Parathyroid adenoma (tissue), 2 donors: ENCODE data around the gene WBP2.

Experiments used
- H2AFZ ChIP-seq: fragments of 300-600 bp; sonication (generic); one replicate; pipeline ENCODE4 v1.7.0; 2017; ENCODE audit warnings: antibody characterized with exemption, mild to moderate bottlenecking
- H3K27ac ChIP-seq: fragments of 300-600 bp; sonication (generic); one replicate; pipeline ENCODE4 v1.7.0; 2017
- H3K27me3 ChIP-seq: fragments of 300-600 bp; sonication (generic); one replicate; pipeline ENCODE4 v1.7.0; 2017; ENCODE audit warnings: low read length; ENCODE audit not compliant: control insufficient read depth, insufficient read depth
- H3K36me3 ChIP-seq: fragments of 300-600 bp; sonication (generic); one replicate; pipeline ENCODE4 v1.7.0; 2017; ENCODE audit warnings: low read length; ENCODE audit not compliant: control insufficient read depth, insufficient read depth
- H3K4me1 ChIP-seq: fragments of 300-600 bp; sonication (generic); one replicate; pipeline ENCODE4 v1.7.0; 2017; ENCODE audit warnings: control low read depth
- H3K4me2 ChIP-seq: fragments of 300-600 bp; sonication (generic); one replicate; pipeline ENCODE4 v1.7.0; 2017; ENCODE audit warnings: low read length
- H3K4me3 ChIP-seq: fragments of 300-600 bp; sonication (generic); one replicate; pipeline ENCODE4 v1.7.0; 2017; ENCODE audit warnings: low read depth, low read length
- H3K79me2 ChIP-seq: fragments of 300-600 bp; sonication (generic); one replicate; pipeline ENCODE4 v1.7.0; 2017; ENCODE audit warnings: control low read depth
- H3K9ac ChIP-seq: fragments of 300-600 bp; sonication (generic); one replicate; pipeline ENCODE4 v1.7.0; 2017; ENCODE audit warnings: mild to moderate bottlenecking
- H3K9me3 ChIP-seq: fragments of 300-600 bp; sonication (generic); one replicate; pipeline ENCODE4 v1.7.0; 2017; ENCODE audit warnings: low read length; ENCODE audit not compliant: control insufficient read depth
- TF ChIP-seq, protein P1 (sequence below): fragments of 300-600 bp; sonication (generic); IDR thresholded peaks from one replicate; pipeline ENCODE4 v1.7.0; 2017; ENCODE audit warnings: antibody characterized with exemption, mild to moderate bottlenecking
- donor health status: primary hyperparathyroidism.

Gene WBP2

GRCh38 chr17:75897160-75898019 is 42.3 kb upstream of the WBP2 start:
- Histone ChIP-seq H3K4me1 (peaks cover 9% of the 10 kb centered on the region), H3K9ac (no peak overlapping the region)

GRCh38 chr17:75896415-75897159 is 41.5 kb upstream of the WBP2 start, which contains the start of gene TRIM65:
TRIM65 (minus strand) TSS chr17:75896951; CDS start chr17:75896937, 14 bp downstream.
- no peaks in the 10 kb centered on the region for H3K9me3 ChIP-seq
- peak within 1 kb of the TSS; percentile 87 for H3K4me2 ChIP-seq
- peak within 1 kb of the TSS; percentile 80 for H3K27ac ChIP-seq
- H3K4me3 ChIP-seq, result peak within 1 kb of the TSS; percentile 61
- H3K9ac ChIP-seq, result peak within 1 kb of the TSS; percentile 46
- H2AFZ ChIP-seq, result peak within 1 kb of the TSS; percentile 91
- H3K79me2 ChIP-seq, result peaks cover 15% of the 10 kb centered on the region
- H3K4me1 ChIP-seq, result peaks cover 9% of the 10 kb centered on the region
- no peaks in the 10 kb centered on the region for H3K36me3 ChIP-seq
- TF ChIP-seq, protein P1, sequence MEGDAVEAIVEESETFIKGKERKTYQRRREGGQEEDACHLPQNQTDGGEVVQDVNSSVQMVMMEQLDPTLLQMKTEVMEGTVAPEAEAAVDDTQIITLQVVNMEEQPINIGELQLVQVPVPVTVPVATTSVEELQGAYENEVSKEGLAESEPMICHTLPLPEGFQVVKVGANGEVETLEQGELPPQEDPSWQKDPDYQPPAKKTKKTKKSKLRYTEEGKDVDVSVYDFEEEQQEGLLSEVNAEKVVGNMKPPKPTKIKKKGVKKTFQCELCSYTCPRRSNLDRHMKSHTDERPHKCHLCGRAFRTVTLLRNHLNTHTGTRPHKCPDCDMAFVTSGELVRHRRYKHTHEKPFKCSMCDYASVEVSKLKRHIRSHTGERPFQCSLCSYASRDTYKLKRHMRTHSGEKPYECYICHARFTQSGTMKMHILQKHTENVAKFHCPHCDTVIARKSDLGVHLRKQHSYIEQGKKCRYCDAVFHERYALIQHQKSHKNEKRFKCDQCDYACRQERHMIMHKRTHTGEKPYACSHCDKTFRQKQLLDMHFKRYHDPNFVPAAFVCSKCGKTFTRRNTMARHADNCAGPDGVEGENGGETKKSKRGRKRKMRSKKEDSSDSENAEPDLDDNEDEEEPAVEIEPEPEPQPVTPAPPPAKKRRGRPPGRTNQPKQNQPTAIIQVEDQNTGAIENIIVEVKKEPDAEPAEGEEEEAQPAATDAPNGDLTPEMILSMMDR, result peak; percentile 38
- no peaks in the 10 kb centered on the region for H3K27me3 ChIP-seq

More at GRCh38 chr17:75897160-75898019, 42.3 kb upstream of the WBP2 start:
- TF ChIP-seq, protein P1, result no peak
- H3K9me3 ChIP-seq, result no peaks in the 10 kb centered on the region
- peaks cover 15% of the 10 kb centered on the region for H3K79me2 ChIP-seq
- no peaks in the 10 kb centered on the region for H3K36me3 ChIP-seq
- H3K27ac ChIP-seq, result peak overlapping the region; percentile 80
- peak overlapping the region; percentile 45 for H3K4me2 ChIP-seq
- peak overlapping the region; percentile 91 for H2AFZ ChIP-seq
- no peak overlapping the region for H3K4me3 ChIP-seq
- no peaks in the 10 kb centered on the region for H3K27me3 ChIP-seq

DNA sequence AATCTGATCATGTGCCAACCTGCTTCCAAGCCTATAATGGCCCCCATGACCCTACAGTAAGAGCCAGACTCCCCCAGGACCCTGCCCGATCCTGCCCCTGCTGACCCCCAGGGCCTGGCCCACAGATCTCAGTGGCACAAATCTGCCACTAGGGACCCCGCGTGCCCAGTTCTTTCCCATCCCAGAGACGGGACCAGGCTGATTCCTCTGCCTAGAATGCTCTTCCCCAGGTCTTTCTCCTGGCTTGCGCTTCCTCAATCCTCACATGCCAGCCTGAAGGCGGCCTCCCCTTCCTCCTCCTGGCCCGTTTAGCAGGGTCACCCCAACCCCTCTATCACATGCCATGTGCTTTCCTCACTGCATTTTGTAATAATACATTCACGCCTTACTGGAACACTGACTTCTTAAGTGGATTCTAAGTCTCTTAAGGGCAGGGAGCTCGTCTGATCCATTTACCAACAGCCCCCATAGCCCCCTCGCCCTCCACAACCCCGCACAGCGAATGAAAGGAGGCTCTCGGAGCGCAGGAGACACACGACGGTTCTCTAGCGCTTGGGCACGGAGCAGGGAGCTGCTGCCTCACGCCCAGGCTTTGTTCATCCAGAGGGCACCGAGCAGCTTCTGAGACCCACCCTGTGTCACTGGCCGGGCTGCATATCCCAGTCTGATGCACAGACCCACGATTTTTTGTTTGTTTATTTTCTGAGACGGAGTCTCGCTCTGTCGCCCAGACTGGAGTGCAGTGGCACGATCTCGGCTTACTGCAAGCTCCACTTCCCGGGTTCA is 40.4 kb upstream of the WBP2 start:
- peak overlapping the region; percentile 87 for H3K4me2 ChIP-seq
- H3K79me2 ChIP-seq, result peaks cover 12% of the 10 kb centered on the region
- no peak overlapping the region for H3K9ac ChIP-seq
- H2AFZ ChIP-seq, result peak overlapping the region; percentile 91
- TF ChIP-seq, protein P1, result peak; percentile 8
- H3K9me3 ChIP-seq, result no peaks in the 10 kb centered on the region
- H3K4me3 ChIP-seq, result peak overlapping the region; percentile 61
- H3K36me3 ChIP-seq, result no peaks in the 10 kb centered on the region
- H3K4me1 ChIP-seq, result peaks cover 9% of the 10 kb centered on the region
- no peaks in the 10 kb centered on the region for H3K27me3 ChIP-seq
- peak overlapping the region; percentile 80 for H3K27ac ChIP-seq

DNA sequence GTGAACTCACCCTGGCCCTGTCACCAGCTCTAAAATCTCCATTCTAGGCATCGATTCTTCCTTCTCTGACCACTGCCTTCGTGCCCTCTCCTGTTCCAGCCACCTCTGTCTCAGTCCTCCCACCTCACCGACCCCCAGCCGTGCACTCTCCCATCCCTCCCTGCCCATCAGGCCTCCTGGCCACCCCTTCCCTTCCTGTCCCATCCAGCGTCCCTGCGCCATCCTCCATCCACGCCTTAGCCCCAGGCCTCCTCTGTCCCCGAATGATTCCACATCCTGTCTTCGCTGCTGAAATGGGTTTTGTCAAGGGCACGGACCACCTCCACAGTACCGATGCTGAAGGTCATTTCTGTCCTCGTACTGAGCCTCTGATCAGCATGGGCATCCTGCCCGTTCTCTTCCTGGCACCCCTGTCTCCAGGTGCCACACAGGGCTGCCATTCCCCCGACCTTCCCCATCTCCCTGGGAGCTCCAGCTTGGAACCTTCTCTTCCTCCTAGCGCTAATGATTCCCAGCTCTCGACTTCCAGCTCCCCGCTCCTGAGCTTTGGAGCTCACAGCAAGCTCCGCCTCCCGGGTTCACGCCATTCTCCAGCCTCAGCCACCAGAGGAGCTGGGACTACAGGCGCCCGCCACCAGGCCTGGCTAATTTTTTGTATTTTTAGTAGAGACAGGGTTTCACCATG is 39.1 kb upstream of the WBP2 start:
- H3K9me3 ChIP-seq, result no peaks in the 10 kb centered on the region
- H3K27me3 ChIP-seq, result no peaks in the 10 kb centered on the region
- no peak overlapping the region for H3K4me2 ChIP-seq
- no peak overlapping the region for H3K9ac ChIP-seq
- H3K4me1 ChIP-seq, result peaks cover 9% of the 10 kb centered on the region
- H2AFZ ChIP-seq, result no peak overlapping the region
- H3K4me3 ChIP-seq, result no peak overlapping the region
- TF ChIP-seq, protein P1, result no peak
- no peaks in the 10 kb centered on the region for H3K36me3 ChIP-seq
- peaks cover 8% of the 10 kb centered on the region for H3K79me2 ChIP-seq
- H3K27ac ChIP-seq, result no peak overlapping the region
